Fibroblast of lung (primary cell): ENCODE results near the gene BRD1. TPM values are rescaled to one million over a fixed set of nuclear protein-coding genes. Genes with fewer than 3 reads are reported as not detected.

Experiments
- DNase-seq, 2 donors: peaks; one replicate each; pipeline versions ENCODE4 v3.0.0 to v3.0.0-alpha.2; 2010; ENCODE audit warnings: low read depth in 2 of 2
- H2AFZ ChIP-seq: 2 replicates; pipeline ENCODE4 v1.5.1; 2012; ENCODE audit warnings: low read length, control low read depth, inconsistent platforms
- H3K27ac ChIP-seq: 2 replicates; pipeline ENCODE4 v1.5.1; 2011; ENCODE audit warnings: low read length, control low read depth; ENCODE audit not compliant: insufficient read depth
- H3K27me3 ChIP-seq: 2 replicates; pipeline ENCODE4 v1.5.1; 2011; ENCODE audit warnings: mild to moderate bottlenecking, low read length; ENCODE audit not compliant: control insufficient read depth, insufficient read depth
- H3K36me3 ChIP-seq: 2 replicates; pipeline ENCODE4 v1.5.1; 2011; ENCODE audit warnings: low read length; ENCODE audit not compliant: control insufficient read depth, insufficient read depth
- H3K4me1 ChIP-seq: 2 replicates; pipeline ENCODE4 v1.5.1; 2011; ENCODE audit warnings: low read length; ENCODE audit not compliant: control insufficient read depth, insufficient read depth; ENCODE audit errors: extremely low read depth
- H3K4me2 ChIP-seq: 2 replicates; pipeline ENCODE4 v1.5.1; 2011; ENCODE audit warnings: low read length, control low read depth; ENCODE audit not compliant: insufficient read depth; ENCODE audit errors: extremely low read depth
- H3K4me3 ChIP-seq, 4 experiments: fragments of 200-600 bp in 1 of 4; sonication (generic) in 1 of 4; replicated peaks in 1 of 4; 2 replicates each; pipeline ENCODE4 v1.5.1; 2011 to 2016; ENCODE audit warnings: low read length in 4 of 4, low read depth in 3 of 4, mild to moderate bottlenecking in 3 of 4, control low read depth in 2 of 4, inconsistent platforms in 1 of 4, mixed read lengths in 1 of 4; ENCODE audit not compliant: insufficient read depth in 1 of 4; ENCODE audit errors: control extremely low read depth in 1 of 4
- H3K79me2 ChIP-seq: 2 replicates; pipeline ENCODE4 v1.5.1; 2012; ENCODE audit warnings: mild to moderate bottlenecking, low read length, inconsistent platforms; ENCODE audit not compliant: control insufficient read depth, insufficient read depth
- H3K9ac ChIP-seq: 2 replicates; pipeline ENCODE4 v1.5.1; 2011; ENCODE audit warnings: mild to moderate bottlenecking, low read length, control low read depth; ENCODE audit not compliant: insufficient read depth
- H3K9me3 ChIP-seq: 2 replicates; pipeline ENCODE4 v1.5.1; 2012; ENCODE audit warnings: low read depth, low read length; ENCODE audit not compliant: control insufficient read depth, insufficient read depth
- H4K20me1 ChIP-seq: 2 replicates; pipeline ENCODE4 v1.5.1; 2011; ENCODE audit warnings: low read length; ENCODE audit not compliant: control insufficient read depth, insufficient read depth; ENCODE audit errors: extremely low read depth
- EZH2 ChIP-seq: IDR thresholded peaks from 2 replicates; pipeline ENCODE4 v1.5.1; 2012; ENCODE audit warnings: low read length, control low read depth, mild to moderate bottlenecking; ENCODE audit errors: missing control alignments
- polyA plus RNA-seq, 2 donors: library from polyadenylated mRNA; depleted of rRNA in 1 of 2; stranded (reverse) in 1 of 2; unstranded in 1 of 2; fragments of >200 nt; gene quantifications; 2 replicates each; pipeline ENCODE4 v1.2.1, GENCODE V29; 2011 to 2012; ENCODE audit warnings: missing spikeins in 1 of 2
- total RNA-seq: library from RNA; depleted of rRNA; stranded (reverse); fragments of >200 nt; gene quantifications from 2 replicates; pipeline ENCODE4 v1.2.1, GENCODE V29; 2014
- TF ChIP-seq, protein P1 (sequence below), 2 donors: IDR thresholded peaks in 1 of 2; conservative IDR thresholded peaks in 1 of 2; 1 replicate in 1 of 2; 2 replicates in 1 of 2; pipeline ENCODE4 v1.5.1; 2011 to 2012; ENCODE audit warnings: low read length in 2 of 2, control low read depth in 1 of 2, inconsistent platforms in 1 of 2, low read depth in 1 of 2, mild to moderate bottlenecking in 1 of 2

BRD1 gene
- total and polyA plus RNA-seq, 2 donors (not counting 1 experiment from before 2014, with no cell fraction given) = 4.3 to 26.6 TPM

DNA sequence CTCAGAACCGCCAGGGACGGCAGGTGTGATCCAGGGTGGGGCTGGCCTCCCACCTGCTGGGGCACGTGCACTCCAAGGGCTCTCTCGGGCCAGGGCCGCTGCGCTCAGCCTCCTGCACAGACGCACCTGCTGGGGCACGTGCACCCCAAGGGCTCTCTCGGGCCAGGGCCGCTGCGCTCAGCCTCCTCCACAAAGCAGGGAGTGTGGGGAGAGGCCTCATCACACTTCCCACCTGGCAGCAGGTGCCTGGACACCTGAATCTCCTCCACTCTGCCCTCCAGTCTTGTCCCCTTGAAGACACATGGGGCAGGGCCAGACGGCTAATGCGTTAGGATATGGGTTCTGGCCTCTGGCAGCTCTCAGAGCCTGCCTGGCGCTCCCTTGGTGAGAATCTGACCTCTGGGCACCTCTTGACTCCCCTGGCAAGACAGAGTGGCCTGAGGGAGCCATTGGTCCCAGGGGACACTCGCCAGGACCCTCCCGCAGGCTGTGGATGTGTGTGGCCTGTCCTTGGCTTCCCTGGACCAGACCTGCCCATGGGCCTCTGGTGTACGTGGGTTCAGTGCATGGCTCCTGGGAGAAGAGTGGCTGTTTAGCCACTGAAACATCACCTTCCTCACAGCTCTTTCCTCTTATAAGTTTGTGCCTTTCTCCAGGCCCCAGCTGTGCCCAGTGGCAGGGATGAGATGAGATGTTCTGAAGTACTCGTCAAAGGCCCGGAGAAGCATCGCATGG is 73.5 kb downstream of the BRD1 start:
- no peaks in the 10 kb centered on the region for H3K79me2 ChIP-seq
- no peak overlapping the region for H2AFZ ChIP-seq
- no peaks in the 10 kb centered on the region for H3K27me3 ChIP-seq
- no peaks in the 10 kb centered on the region for H3K9me3 ChIP-seq
- H4K20me1 ChIP-seq = no peaks in the 10 kb centered on the region
- no peak overlapping the region for H3K4me3 ChIP-seq
- DNase-seq = no peak
- H3K4me1 ChIP-seq = no peaks in the 10 kb centered on the region
- H3K36me3 ChIP-seq = no peaks in the 10 kb centered on the region
- no peak overlapping the region for H3K27ac ChIP-seq
- no peak for TF ChIP-seq EZH2
- TF ChIP-seq, protein P1, sequence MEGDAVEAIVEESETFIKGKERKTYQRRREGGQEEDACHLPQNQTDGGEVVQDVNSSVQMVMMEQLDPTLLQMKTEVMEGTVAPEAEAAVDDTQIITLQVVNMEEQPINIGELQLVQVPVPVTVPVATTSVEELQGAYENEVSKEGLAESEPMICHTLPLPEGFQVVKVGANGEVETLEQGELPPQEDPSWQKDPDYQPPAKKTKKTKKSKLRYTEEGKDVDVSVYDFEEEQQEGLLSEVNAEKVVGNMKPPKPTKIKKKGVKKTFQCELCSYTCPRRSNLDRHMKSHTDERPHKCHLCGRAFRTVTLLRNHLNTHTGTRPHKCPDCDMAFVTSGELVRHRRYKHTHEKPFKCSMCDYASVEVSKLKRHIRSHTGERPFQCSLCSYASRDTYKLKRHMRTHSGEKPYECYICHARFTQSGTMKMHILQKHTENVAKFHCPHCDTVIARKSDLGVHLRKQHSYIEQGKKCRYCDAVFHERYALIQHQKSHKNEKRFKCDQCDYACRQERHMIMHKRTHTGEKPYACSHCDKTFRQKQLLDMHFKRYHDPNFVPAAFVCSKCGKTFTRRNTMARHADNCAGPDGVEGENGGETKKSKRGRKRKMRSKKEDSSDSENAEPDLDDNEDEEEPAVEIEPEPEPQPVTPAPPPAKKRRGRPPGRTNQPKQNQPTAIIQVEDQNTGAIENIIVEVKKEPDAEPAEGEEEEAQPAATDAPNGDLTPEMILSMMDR (conservative IDR thresholded peaks at IDR 0.05 in 1 of 2, IDR thresholded peaks at IDR 0.05 in 1 of 2; ENCODE audit: low read depth in 1 of 2, low read length in 2 of 2) = no peak
- H3K4me2 ChIP-seq = no peak overlapping the region
- H3K9ac ChIP-seq = no peak overlapping the region

DNA sequence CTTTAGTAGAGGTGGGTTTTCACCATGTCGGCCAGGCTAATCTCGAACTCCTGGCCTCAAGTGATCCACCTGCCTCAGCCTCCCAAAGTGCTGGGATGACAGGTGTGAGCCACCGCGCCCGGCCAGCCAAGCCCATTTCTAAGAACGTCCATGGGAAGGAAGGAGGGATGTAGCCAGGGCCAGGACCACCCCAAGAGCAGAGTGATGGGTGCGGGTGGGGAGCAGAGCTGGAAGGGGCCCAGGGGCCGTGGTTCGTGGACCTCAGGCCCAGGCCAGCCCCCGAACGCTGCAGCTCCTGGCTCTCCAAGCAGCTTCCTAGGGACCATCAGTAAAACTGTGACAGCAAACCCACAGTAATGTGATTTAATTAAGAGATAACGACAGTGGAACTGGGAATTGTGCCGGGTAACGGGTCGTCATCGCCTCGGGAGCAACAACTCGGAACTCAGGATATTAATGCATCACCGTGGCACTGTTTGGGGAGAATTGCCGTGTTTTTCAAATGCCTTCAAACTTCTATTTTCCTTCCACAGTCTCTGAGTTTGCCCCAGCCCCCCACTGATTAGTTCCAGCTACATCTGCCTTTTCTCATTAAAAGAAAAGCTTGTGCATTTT is 74.3 kb downstream of the BRD1 start:
- H3K4me2 ChIP-seq = no peak overlapping the region
- H3K27ac ChIP-seq = no peak overlapping the region
- no peak for DNase-seq
- H2AFZ ChIP-seq = no peak overlapping the region
- H3K4me3 ChIP-seq = no peak overlapping the region
- no peaks in the 10 kb centered on the region for H3K79me2 ChIP-seq
- H3K4me1 ChIP-seq = no peaks in the 10 kb centered on the region
- H3K9me3 ChIP-seq = no peaks in the 10 kb centered on the region
- H4K20me1 ChIP-seq = no peaks in the 10 kb centered on the region
- no peak overlapping the region for H3K9ac ChIP-seq
- no peaks in the 10 kb centered on the region for H3K36me3 ChIP-seq
- TF ChIP-seq EZH2 = no peak
- TF ChIP-seq, protein P1 (conservative IDR thresholded peaks at IDR 0.05 in 1 of 2, IDR thresholded peaks at IDR 0.05 in 1 of 2; ENCODE audit: low read depth in 1 of 2, low read length in 2 of 2) = no peak
- no peaks in the 10 kb centered on the region for H3K27me3 ChIP-seq

DNA sequence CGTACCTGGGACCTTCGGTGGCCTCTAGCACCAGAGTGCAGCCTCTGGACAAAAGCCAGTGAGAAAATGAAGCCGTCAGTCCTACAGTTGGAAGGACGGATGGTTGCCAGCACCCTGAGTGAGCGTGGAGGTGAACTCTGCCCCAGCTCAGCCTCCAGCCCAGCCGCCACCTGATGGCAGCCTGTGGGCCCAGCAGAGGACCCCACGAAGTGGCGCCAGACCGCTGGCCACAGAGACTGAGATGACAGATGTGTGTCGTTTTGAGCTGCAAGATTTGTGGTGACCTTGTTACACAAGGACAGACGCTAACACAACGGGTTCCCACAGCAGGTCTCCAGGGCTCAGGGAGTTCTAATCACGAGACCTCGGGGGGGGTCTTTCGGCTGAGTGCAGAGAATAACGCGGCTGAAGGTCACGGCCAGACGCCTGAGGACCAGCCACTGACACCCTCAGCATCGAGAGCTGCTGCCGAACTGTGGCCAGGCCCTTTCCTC is 75.0 kb downstream of the BRD1 start:
- Histone ChIP-seq H3K79me2 (no peaks in the 10 kb centered on the region), H3K4me1 (no peaks in the 10 kb centered on the region), H3K36me3 (no peaks in the 10 kb centered on the region), H3K27ac (no peak overlapping the region), H4K20me1 (no peaks in the 10 kb centered on the region), H2AFZ (no peak overlapping the region), H3K27me3 (no peaks in the 10 kb centered on the region), H3K9ac (no peak overlapping the region), H3K4me2 (no peak overlapping the region), H3K9me3 (no peaks in the 10 kb centered on the region), H3K4me3 (no peak overlapping the region)
- no peak for DNase-seq
- TF ChIP-seq, protein P1 (conservative IDR thresholded peaks at IDR 0.05 in 1 of 2, IDR thresholded peaks at IDR 0.05 in 1 of 2; ENCODE audit: low read depth in 1 of 2, low read length in 2 of 2) = no peak
- TF ChIP-seq EZH2 = no peak
